ENCODE results near the gene THSD4. TPM values are rescaled to one million over a fixed set of nuclear protein-coding genes. Genes with fewer than 3 reads are reported as not detected.

Gene THSD4
- total RNA-seq, 1 experiment from 2014 or later, result 29.0 TPM

DNA sequence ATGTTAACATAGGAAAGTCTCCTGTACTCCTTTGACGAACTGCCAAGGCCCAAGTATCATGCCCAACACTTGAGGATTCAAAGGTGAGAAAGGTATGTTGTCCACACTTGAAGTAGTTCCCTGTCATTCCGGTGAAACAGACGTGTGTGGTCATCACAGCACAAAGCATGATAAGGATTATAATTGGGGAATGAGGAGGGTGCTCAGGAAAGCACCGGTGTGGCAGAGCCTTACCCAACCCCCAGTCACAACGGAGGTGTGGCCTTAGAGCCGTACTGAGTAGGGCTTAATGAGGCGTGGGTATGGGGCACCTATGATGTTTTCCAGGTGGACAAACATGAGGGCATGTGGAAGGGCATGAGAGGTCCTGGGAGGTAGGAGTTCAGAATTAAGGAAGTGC is 492.1 kb downstream of the THSD4 start:
- TF ChIP-seq EZH2phosphoT487 (IDR thresholded peaks at IDR 0.05; ENCODE audit: borderline replicate concordance, low read length), result no peak
- no peak for TF ChIP-seq CTCF (conservative IDR thresholded peaks at IDR 0.05; ENCODE audit: low read depth, low read length)
- no peak for TF ChIP-seq EZH2 (IDR thresholded peaks at IDR 0.05; ENCODE audit: low read length, unreplicated experiment)
- no peak overlapping the region for H3K4me3 ChIP-seq (ENCODE audit: low read length)
- H3K9ac ChIP-seq (ENCODE audit: low read length), result no peak overlapping the region
- no peak overlapping the region for H3K27ac ChIP-seq (ENCODE audit: low read length)
- H4K20me1 ChIP-seq (ENCODE audit: low read length), result no peaks in the 10 kb centered on the region
- H3K36me3 ChIP-seq (ENCODE audit: low read depth, low read length), result no peaks in the 10 kb centered on the region
- intact Hi-C loops (cut with micrococcal nuclease), result no loop called here
- no peaks in the 10 kb centered on the region for H3K4me1 ChIP-seq (ENCODE audit: insufficient read depth, low read length)
- no TSS peak for BruUV-seq (replicated peaks)
- ChIA-PET CTCF (no interaction called here), POLR2A (ENCODE audit: unreplicated experiment) (no interaction called here)
- no peak for DNase-seq
- H3K9me2 ChIP-seq (replicated peaks; ENCODE audit: low read length), result no peaks in the 10 kb centered on the region
- H3K27me3 ChIP-seq (ENCODE audit: low read length), result no peaks in the 10 kb centered on the region
- no peak overlapping the region for H3K4me2 ChIP-seq (ENCODE audit: low read length)
- no peaks in the 10 kb centered on the region for H3F3A ChIP-seq (ENCODE audit: low read length, unreplicated experiment)
- H3K79me2 ChIP-seq (ENCODE audit: low read length), result no peaks in the 10 kb centered on the region
- H2AFZ ChIP-seq (ENCODE audit: low read length), result no peak overlapping the region
- ATAC-seq, result no peak
- no peaks in the 10 kb centered on the region for H3K9me3 ChIP-seq (ENCODE audit: low read length)

- CTCF ChIA-PET, result no interaction called here
- no peak for ATAC-seq
- DNase-seq, result no peak
Measured at GRCh38 chr15:71610728-71611552, 495.7 kb downstream of the THSD4 start.

More at GRCh38 chr15:71610728-71611552, 495.7 kb downstream of the THSD4 start:
- H3K9ac ChIP-seq (ENCODE audit: low read length), result no peak overlapping the region
- no peaks in the 10 kb centered on the region for H3K36me3 ChIP-seq (ENCODE audit: low read depth, low read length)
- no peaks in the 10 kb centered on the region for H3K79me2 ChIP-seq (ENCODE audit: low read length)
- no peaks in the 10 kb centered on the region for H3K4me1 ChIP-seq (ENCODE audit: insufficient read depth, low read length)
- no peaks in the 10 kb centered on the region for H3F3A ChIP-seq (ENCODE audit: low read length, unreplicated experiment)
- no peaks in the 10 kb centered on the region for H3K9me3 ChIP-seq (ENCODE audit: low read length)
- no peak overlapping the region for H3K4me3 ChIP-seq (ENCODE audit: low read length)
- H2AFZ ChIP-seq (ENCODE audit: low read length), result no peak overlapping the region
- no peaks in the 10 kb centered on the region for H4K20me1 ChIP-seq (ENCODE audit: low read length)
- no peak overlapping the region for H3K27ac ChIP-seq (ENCODE audit: low read length)
- no peaks in the 10 kb centered on the region for H3K27me3 ChIP-seq (ENCODE audit: low read length)
- no TSS peak for BruUV-seq (replicated peaks)
- no peak for TF ChIP-seq EZH2phosphoT487 (IDR thresholded peaks at IDR 0.05; ENCODE audit: borderline replicate concordance, low read length)
- no peak for TF ChIP-seq CTCF (conservative IDR thresholded peaks at IDR 0.05; ENCODE audit: low read depth, low read length)
- no peak for TF ChIP-seq EZH2 (IDR thresholded peaks at IDR 0.05; ENCODE audit: low read length, unreplicated experiment)
- POLR2A ChIA-PET (ENCODE audit: unreplicated experiment), result no interaction called here
- intact Hi-C loops (cut with micrococcal nuclease), result no loop called here
- H3K4me2 ChIP-seq (ENCODE audit: low read length), result no peak overlapping the region
- H3K9me2 ChIP-seq (replicated peaks; ENCODE audit: low read length), result no peaks in the 10 kb centered on the region
